DMS79 (cell line): ENCODE measurements around the gene RAPGEFL1.
"Not testable (repeated sequence)": the region's sequence is repeated elsewhere in the genome, so short reads cannot be mapped to it uniquely, and the experiment has no call there.

Source experiments
- DNase-seq: peaks from one replicate; lab custom pipeline; 2025; lab: John Stamatoyannopoulos, UW

The RAPGEFL1 gene

DNA sequence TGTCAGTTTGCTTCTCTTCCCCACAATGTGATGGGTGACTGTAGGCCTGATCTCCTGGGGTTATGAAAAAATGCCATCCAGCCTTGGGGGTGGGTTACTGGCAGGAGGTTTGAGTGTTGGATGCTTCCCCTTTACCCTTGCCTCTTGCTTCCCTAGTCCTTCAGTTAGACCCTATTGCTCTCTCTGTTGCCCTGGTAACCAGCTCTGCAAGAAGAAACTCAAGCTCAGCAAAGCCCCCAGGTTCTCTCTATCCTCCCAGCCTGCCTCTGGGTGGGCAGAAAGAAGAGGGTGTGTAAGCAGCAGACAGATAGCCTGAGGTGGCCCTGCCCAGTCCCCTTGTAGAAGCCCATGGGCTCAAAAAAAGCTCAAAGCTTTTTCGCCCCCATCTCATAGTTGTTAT lies 2.8 kb upstream of the RAPGEFL1 start:
- no peak for DNase-seq

- peak; percentile 38 for DNase-seq
Measured at GRCh38 chr17:40175928-40176753, 1.1 kb upstream of the RAPGEFL1 start.

DNA sequence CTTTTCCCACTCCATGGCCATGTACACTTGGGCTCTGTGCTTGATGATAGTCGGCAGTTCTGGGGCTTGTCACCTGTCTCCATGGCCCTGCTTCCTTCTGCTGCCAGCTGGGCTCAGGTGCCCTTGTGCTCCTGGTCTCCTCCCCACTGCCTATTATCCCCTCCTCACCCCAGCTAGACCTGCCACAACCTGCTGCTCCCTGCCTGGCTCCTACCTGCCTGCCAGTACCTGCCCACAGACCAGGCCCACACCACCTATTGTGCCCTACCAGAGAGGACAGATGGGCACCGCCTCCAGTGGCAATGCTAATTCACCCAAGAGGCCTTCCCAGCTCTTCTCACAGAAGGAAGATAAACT lies 538 bp upstream of the RAPGEFL1 start:
- DNase-seq = peak; percentile 73

DNA sequence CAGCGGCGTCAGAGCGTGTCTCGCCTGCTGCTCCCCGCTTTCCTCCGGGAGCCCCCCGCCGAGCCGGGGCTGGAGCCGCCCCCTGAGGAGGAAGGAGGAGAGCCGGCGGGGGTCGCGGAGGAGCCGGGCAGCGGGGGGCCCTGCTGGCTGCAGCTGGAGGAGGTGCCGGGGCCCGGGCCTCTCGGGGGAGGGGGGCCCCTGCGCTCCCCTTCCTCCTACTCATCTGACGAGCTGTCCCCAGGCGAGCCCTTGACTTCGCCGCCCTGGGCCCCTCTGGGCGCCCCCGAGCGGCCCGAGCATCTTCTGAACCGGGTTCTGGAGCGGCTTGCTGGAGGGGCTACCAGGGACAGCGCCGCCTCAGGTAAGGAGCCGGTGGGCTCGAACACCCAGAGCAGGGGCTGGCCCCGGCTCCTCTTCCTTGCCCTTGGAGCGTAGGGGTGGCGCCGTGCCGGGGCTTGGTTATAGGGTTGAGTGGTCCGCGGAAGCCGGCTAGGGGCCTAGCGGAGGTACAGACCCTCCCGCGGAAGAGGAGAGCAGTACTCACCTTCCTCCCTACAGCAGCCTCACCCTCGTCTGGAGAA lies 841 bp downstream of the RAPGEFL1 start:
- DNase-seq = no peak

- DNase-seq = no peak
Measured at GRCh38 chr17:40178660-40179059, 1.4 kb downstream of the RAPGEFL1 start.

DNA sequence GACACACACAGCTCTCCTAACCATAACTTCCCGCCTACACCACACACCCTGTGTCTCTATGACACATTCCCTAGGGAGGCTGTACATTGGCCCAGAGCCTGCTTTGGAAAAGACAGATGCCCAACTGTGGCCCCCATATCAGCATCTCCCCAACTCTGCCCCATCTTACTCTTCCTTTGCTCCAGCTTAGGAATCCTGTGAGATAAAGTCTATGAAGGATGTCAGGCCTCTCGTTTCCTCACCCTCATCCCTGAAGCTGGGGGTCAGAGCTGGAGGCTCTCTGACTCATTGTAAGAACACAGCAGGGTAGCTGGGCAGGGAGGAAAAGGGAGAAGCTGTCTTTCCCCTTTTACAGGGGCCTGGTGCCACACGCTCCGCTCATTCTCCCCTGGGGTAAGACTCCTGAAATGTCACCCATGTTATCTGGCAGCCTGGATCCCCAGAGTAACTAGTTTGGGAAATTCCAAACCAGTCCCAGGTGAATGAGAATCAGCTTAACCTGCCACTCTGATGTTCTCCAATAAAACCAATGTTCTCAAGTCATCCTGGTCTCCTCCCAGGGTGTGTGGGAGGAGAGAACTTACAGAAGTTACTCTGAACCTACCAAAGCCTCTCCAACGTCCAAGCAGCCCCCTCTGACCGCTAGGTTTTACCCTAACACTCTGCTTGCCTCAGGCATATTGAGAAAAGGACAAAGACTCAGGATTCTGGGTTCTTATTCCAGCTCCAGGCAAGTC lies 2.8 kb downstream of the RAPGEFL1 start:
- no peak for DNase-seq

- no peak for DNase-seq
Measured at GRCh38 chr17:40180694-40181093, 3.4 kb downstream of the RAPGEFL1 start.

DNA sequence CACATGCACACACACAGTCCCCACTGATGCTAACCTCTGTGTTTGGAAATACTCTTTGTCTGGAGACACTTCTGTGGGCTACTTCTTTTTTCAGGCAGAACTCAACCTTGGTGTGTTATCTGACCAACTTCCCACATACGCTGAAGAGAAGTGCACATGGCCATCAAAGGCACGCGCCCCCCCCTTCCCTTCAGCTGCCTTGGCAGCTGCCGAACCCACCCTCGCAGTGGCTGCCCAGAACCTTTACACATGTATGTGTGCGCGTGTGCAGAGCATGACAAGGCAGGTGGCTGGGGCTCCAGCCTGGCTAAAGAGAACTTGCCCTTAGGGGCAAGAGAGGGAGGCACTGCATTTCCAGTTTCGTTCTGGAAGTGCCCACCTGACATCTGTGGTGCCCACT lies 3.9 kb downstream of the RAPGEFL1 start:
- no peak for DNase-seq

GRCh38 chr17:40182606-40183005 lies 5.3 kb downstream of the RAPGEFL1 start:
- DNase-seq = no peak

DNA sequence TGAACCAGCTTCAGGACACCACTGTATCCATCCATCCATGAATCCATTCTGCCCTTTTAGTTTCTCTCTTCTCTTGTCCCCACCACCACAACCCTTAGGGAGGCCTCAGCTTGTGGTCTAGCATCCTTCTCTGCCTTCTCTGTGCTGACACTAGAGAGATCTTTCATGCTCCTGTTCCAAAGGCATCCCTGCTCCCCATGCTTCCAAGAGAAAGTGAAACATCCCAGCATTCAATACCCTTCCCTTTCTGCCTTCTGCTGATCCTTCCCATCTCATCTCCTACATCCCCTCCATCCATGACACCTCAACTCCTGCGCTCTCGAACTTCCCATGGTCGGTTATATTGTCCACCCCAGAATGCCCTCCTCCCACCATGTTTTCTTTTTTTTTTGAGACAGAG lies 10.0 kb downstream of the RAPGEFL1 start:
- no peak for DNase-seq

DNA sequence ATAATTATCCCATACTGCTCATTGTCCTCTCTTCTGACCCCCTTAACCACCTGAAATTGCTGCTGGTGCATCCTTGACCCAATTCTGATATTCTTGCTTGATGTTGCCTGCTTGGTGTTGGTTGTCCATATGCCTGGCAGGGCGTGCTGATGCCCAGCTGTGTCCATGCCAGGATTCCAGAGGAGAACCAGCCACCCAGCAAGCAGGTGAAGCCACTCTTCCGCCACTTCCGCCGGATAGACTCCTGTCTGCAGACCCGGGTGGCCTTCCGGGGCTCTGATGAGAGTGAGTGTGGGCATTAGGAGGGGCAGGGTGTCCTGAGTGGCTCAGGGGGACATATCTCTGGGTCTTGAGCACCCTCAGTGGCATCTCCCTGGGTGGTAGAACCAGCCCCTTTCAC lies 11.4 kb downstream of the RAPGEFL1 start:
- DNase-seq = no peak

GRCh38 chr17:40190197-40191021 lies 13.1 kb downstream of the RAPGEFL1 start:
- DNase-seq = peak; percentile 76

- DNase-seq = peak; percentile 61
Measured at GRCh38 chr17:40191237-40192208, 14.3 kb downstream of the RAPGEFL1 start.

- DNase-seq = no peak
Measured at GRCh38 chr17:40192961-40193360, 15.7 kb downstream of the RAPGEFL1 start.

DNA sequence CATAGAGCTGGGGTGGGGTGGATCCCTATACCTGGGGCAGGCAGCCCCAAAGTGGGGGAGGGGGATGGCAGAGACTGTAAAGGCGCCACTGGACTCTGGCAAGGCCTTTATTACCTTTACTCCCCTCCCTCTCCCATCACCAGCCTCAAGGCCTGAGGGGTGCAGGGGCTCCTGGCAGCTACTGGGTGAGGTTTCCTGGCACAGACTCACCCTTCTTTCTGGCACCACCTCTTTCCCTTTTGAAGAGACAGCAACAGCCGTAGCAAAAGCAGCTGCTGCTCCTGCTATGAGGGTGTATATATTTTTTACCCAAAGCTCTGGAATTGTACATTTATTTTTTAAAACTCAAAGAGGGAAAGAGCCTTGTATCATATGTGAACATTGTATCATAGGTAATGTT lies 17.6 kb downstream of the RAPGEFL1 start:
- DNase-seq = no peak

- DNase-seq = no peak
Measured at GRCh38 chr17:40197550-40197949, 20.3 kb downstream of the RAPGEFL1 start.

DNA sequence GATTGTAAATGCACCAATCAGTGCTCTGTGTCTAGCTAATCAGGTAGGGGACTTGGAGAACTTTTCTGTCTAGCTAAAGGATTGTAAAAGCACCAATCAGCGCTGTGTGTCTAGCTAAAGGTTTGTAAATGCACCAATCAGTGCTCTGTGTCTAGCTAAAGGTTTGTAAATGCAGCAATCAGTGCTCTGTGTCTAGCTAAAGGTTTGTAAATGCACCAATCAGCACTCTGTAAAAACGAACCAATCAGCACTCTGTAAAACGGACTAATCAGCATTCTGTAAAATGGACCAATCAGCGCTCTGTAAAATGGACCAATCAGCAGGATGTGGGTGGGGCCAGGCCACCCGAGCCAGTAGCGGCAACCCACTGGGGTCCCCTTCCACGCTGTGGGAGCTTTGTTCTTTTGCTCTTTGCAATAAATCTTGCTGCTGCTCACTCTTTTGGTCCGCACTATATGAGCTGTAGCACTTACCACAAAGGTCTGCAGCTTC lies 20.7 kb downstream of the RAPGEFL1 start:
- not testable (repeated sequence) for DNase-seq

DNA sequence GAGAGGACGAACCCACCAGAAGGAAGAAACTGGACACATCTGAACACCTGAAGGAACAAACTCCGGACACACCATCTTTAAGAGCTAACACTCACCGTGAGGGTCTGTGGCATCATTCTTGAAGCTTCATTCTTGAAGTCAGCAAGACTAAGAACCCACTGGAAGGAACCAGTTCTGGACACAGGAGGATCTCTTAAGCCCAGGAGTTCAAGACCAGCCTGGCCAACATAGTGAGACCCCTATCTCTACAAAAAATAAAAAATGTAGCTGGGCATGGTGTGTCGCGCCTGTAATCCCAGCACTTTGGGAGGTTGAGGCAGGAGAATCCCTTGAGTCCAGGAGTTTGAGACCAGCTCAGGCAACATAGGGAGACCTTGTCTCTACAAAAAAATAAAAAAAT lies 21.3 kb downstream of the RAPGEFL1 start:
- DNase-seq = no peak

- DNase-seq = no peak
Measured at GRCh38 chr17:40203131-40203530, 25.9 kb downstream of the RAPGEFL1 start.

DNA sequence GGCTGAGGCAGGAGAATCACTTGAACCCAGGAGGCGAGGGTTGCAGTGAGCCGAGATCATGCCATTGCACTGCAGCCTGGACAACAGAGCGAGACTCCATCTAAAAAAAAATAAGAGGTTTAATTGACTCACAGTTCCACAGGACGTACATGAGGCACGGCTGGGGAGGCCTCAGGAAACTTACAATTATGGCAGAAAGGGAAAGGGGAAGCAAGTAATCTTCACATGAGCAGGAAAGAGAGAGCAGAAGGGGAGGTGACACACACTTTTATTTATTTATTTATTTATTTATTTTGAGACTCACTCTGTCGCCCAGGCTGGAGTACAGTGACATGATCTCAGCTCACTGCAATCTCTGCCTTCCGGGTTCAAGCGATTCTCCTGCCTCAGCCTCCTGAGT lies 28.9 kb downstream of the RAPGEFL1 start:
- DNase-seq = not testable (repeated sequence)
